ENCODE results near the gene HDHD5. TPM values are rescaled to one million over a fixed set of nuclear protein-coding genes. Genes with fewer than 3 reads are reported as not detected.

HDHD5 gene
- total RNA-seq, 1 experiment from 2014 or later, result 37.2 TPM

DNA sequence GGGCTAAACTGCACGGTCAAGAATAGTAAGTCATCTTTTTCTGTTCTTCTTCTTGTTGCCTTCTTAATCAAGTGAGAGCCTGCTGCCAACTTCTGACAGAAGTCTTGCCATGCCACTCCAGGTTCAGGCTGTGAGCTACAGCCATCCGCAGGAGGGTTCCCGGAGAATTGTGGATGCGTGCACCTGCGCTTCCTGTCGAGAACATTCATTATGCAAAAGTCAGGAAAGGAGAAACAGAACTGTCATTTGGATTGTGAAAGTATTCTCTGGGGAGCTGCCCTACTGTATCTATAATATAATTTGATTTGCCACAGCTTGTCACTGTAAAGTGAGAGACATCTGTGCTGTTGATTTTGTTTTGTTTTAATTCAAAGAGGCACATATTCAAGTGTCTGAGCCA is 62.0 kb downstream of the HDHD5 start:
- ATAC-seq, result no peak
- POLR2A ChIA-PET, result no interaction called here
- DNase-seq (ENCODE audit: low read depth, low spot score), result no peak
- no peaks in the 10 kb centered on the region for H3K36me3 ChIP-seq (ENCODE audit: control insufficient read depth, insufficient read depth, low read length)
- TF ChIP-seq, protein P1, sequence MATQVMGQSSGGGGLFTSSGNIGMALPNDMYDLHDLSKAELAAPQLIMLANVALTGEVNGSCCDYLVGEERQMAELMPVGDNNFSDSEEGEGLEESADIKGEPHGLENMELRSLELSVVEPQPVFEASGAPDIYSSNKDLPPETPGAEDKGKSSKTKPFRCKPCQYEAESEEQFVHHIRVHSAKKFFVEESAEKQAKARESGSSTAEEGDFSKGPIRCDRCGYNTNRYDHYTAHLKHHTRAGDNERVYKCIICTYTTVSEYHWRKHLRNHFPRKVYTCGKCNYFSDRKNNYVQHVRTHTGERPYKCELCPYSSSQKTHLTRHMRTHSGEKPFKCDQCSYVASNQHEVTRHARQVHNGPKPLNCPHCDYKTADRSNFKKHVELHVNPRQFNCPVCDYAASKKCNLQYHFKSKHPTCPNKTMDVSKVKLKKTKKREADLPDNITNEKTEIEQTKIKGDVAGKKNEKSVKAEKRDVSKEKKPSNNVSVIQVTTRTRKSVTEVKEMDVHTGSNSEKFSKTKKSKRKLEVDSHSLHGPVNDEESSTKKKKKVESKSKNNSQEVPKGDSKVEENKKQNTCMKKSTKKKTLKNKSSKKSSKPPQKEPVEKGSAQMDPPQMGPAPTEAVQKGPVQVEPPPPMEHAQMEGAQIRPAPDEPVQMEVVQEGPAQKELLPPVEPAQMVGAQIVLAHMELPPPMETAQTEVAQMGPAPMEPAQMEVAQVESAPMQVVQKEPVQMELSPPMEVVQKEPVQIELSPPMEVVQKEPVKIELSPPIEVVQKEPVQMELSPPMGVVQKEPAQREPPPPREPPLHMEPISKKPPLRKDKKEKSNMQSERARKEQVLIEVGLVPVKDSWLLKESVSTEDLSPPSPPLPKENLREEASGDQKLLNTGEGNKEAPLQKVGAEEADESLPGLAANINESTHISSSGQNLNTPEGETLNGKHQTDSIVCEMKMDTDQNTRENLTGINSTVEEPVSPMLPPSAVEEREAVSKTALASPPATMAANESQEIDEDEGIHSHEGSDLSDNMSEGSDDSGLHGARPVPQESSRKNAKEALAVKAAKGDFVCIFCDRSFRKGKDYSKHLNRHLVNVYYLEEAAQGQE (IDR thresholded peaks at IDR 0.05; ENCODE audit: insufficient read depth in 1 of 2, low read depth in 2 of 2, low read length in 1 of 2), result no peak
- TF ChIP-seq POLR2AphosphoS5 (IDR thresholded peaks at IDR 0.05; ENCODE audit: low read depth, low read length), result no peak
- no peak overlapping the region for H3K4me3 ChIP-seq (ENCODE audit: low read depth in 2 of 2, low read length in 2 of 2)
- BruUV-seq (replicated peaks), result no TSS peak
- intact Hi-C loops (cut with micrococcal nuclease; ENCODE audit: unreplicated experiment) (no loop called here), in situ Hi-C loops (cut with HindIII; ENCODE audit: low pct_unique_long_range_greater_than_20kb, low sequenced_read_pairs) (no loop called here)
- H3K27me3 ChIP-seq (ENCODE audit: control insufficient read depth, insufficient read depth, low read length), result no peaks in the 10 kb centered on the region
- H3K4me1 ChIP-seq (ENCODE audit: control insufficient read depth, insufficient read depth, low read length), result no peaks in the 10 kb centered on the region
- H3K9me3 ChIP-seq (ENCODE audit: control insufficient read depth, insufficient read depth, low read depth, low read length), result no peaks in the 10 kb centered on the region
- H3K27ac ChIP-seq (ENCODE audit: low read length), result no peak overlapping the region
- CTCF ChIA-PET, result no interaction called here

DNA sequence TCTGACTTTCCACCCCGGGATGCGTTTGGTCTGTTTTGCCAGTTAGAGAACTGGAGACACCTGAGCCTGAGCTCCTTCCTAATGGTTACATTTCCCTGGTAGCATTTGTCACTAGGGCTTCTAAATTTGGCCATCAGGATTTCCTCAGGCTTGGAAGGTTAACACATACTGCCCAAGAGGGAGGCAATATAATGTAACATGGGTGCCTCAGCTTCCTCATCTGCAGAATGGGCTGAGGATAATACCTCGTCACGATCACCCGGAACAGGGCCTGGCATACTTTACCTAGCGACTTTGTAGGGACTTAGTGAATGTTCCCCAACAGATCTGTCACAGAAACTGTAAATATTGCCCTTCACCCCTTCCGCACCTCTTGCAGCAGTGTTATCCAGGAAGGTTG is 63.0 kb downstream of the HDHD5 start:
- H3K27me3 ChIP-seq (ENCODE audit: control insufficient read depth, insufficient read depth, low read length), result no peaks in the 10 kb centered on the region
- no peak overlapping the region for H3K27ac ChIP-seq (ENCODE audit: low read length)
- CTCF ChIA-PET, result interaction anchor here (0.5 kb wide), 1 partner anchor 61 kb away, joined by 3 read pairs; no protein-coding TSS in a partner anchor
- no peaks in the 10 kb centered on the region for H3K36me3 ChIP-seq (ENCODE audit: control insufficient read depth, insufficient read depth, low read length)
- intact Hi-C loops (cut with micrococcal nuclease; ENCODE audit: unreplicated experiment), result no loop called here
- TF ChIP-seq, protein P1 (IDR thresholded peaks at IDR 0.05; ENCODE audit: insufficient read depth in 1 of 2, low read depth in 2 of 2, low read length in 1 of 2), result no peak
- TF ChIP-seq SIN3A (IDR thresholded peaks at IDR 0.05; ENCODE audit: borderline replicate concordance, insufficient read depth, low read depth, low read length) (no peak), POLR2AphosphoS5 (IDR thresholded peaks at IDR 0.05; ENCODE audit: low read depth, low read length) (no peak), TCF7L2 (IDR thresholded peaks at IDR 0.05; ENCODE audit: low read depth, low read length) (no peak)
- TF ChIP-seq, protein P2, sequence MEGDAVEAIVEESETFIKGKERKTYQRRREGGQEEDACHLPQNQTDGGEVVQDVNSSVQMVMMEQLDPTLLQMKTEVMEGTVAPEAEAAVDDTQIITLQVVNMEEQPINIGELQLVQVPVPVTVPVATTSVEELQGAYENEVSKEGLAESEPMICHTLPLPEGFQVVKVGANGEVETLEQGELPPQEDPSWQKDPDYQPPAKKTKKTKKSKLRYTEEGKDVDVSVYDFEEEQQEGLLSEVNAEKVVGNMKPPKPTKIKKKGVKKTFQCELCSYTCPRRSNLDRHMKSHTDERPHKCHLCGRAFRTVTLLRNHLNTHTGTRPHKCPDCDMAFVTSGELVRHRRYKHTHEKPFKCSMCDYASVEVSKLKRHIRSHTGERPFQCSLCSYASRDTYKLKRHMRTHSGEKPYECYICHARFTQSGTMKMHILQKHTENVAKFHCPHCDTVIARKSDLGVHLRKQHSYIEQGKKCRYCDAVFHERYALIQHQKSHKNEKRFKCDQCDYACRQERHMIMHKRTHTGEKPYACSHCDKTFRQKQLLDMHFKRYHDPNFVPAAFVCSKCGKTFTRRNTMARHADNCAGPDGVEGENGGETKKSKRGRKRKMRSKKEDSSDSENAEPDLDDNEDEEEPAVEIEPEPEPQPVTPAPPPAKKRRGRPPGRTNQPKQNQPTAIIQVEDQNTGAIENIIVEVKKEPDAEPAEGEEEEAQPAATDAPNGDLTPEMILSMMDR (IDR thresholded peaks at IDR 0.05), result no peak
- no peak for ATAC-seq
- in situ Hi-C loops (cut with HindIII; ENCODE audit: low pct_unique_long_range_greater_than_20kb, low sequenced_read_pairs), result no loop called here
- no peak overlapping the region for H3K4me3 ChIP-seq (ENCODE audit: low read depth in 2 of 2, low read length in 2 of 2)
- no peaks in the 10 kb centered on the region for H3K4me1 ChIP-seq (ENCODE audit: control insufficient read depth, insufficient read depth, low read length)
- DNase-seq (ENCODE audit: low read depth, low spot score), result no peak
- POLR2A ChIA-PET, result no interaction called here
- BruUV-seq (replicated peaks), result no TSS peak
- no peaks in the 10 kb centered on the region for H3K9me3 ChIP-seq (ENCODE audit: control insufficient read depth, insufficient read depth, low read depth, low read length)

All from Panc1 (cell line).